IMR-90 (cell line): ENCODE data around the gene EVA1A.

ENCODE experiments used
- BHLHE40 ChIP-seq: fragments of 150-350 bp; IDR thresholded peaks from 2 replicates; pipeline ENCODE4 v1.6.1; 2016; ENCODE audit warnings: mild to moderate bottlenecking, low read depth, low read length
- CTCF ChIP-seq: conservative IDR thresholded peaks from 2 replicates; pipeline ENCODE4 v1.5.1; 2012; ENCODE audit warnings: mild to moderate bottlenecking, low read depth, low read length, improper control_type of control experiment
- ELK1 ChIP-seq: fragments of 150-350 bp; IDR thresholded peaks from 2 replicates; pipeline ENCODE4 v1.6.1; 2016; ENCODE audit warnings: low read depth, mild to moderate bottlenecking, low read length, moderate library complexity, borderline replicate concordance
- FOS ChIP-seq: fragments of 150-350 bp; IDR thresholded peaks from 2 replicates; pipeline ENCODE4 v1.6.1; 2016; ENCODE audit warnings: low read depth, low read length
- MAZ ChIP-seq: IDR thresholded peaks from 2 replicates; pipeline ENCODE4 v1.6.1; 2012; ENCODE audit warnings: low read depth, mild to moderate bottlenecking, low read length, improper control_type of control experiment, moderate library complexity, borderline replicate concordance
- MXI1 ChIP-seq: IDR thresholded peaks from 2 replicates; pipeline ENCODE4 v1.6.1; 2012; ENCODE audit warnings: low read depth, mild to moderate bottlenecking, low read length, moderate library complexity, borderline replicate concordance
- POLR2A ChIP-seq: IDR thresholded peaks from 2 replicates; pipeline ENCODE4 v1.6.1; 2012; ENCODE audit warnings: mild to moderate bottlenecking, low read depth, low read length
- RAD21 ChIP-seq: IDR thresholded peaks from 2 replicates; pipeline ENCODE4 v1.6.1; 2012; ENCODE audit warnings: low read length, improper control_type of control experiment
- RCOR1 ChIP-seq: IDR thresholded peaks from 2 replicates; pipeline ENCODE4 v1.6.1; 2012; ENCODE audit warnings: mild to moderate bottlenecking, low read length, improper control_type of control experiment; ENCODE audit not compliant: insufficient replicate concordance
- RFX5 ChIP-seq: IDR thresholded peaks from 2 replicates; pipeline ENCODE4 v1.8.0; 2012; ENCODE audit warnings: low read depth, mild to moderate bottlenecking, low read length, moderate library complexity
- USF2 ChIP-seq: fragments of 150-350 bp; IDR thresholded peaks from 2 replicates; pipeline ENCODE4 v1.6.1; 2017; ENCODE audit warnings: mild to moderate bottlenecking, antibody characterized with exemption, low read length, low read depth

- TF ChIP-seq CTCF (no peak), MAZ (no peak), POLR2A (no peak), FOS (no peak), RCOR1 (no peak), ELK1 (no peak), RAD21 (no peak), RFX5 (no peak), MXI1 (no peak), USF2 (no peak), BHLHE40 (no peak)
Measured at GRCh38 chr2:75600461-75601011, 39.8 kb upstream of the EVA1A start.
